DMS79 treated with DMSO at 0.1 percent for 48 hours (cell line): ENCODE data around the gene GPBAR1.
"Not testable (repeated sequence)": the region's sequence is repeated elsewhere in the genome, so short reads cannot be mapped to it uniquely, and the experiment has no call there.

Experiments
- DNase-seq: peaks from one replicate; lab custom pipeline; 2025; lab: John Stamatoyannopoulos, UW

GPBAR1 gene

GRCh38 chr2:218310853-218311540 lies 50.2 kb downstream of the GPBAR1 start:
- no peak for DNase-seq

- DNase-seq: not testable (repeated sequence)
Measured at GRCh38 chr2:218311541-218312266, 50.9 kb downstream of the GPBAR1 start.

GRCh38 chr2:218312267-218312756 lies 51.5 kb downstream of the GPBAR1 start:
- no peak for DNase-seq

- DNase-seq: no peak
Measured at GRCh38 chr2:218313356-218313755, 52.5 kb downstream of the GPBAR1 start.
